ENCODE data around the gene SORCS2.

Gene SORCS2

DNA sequence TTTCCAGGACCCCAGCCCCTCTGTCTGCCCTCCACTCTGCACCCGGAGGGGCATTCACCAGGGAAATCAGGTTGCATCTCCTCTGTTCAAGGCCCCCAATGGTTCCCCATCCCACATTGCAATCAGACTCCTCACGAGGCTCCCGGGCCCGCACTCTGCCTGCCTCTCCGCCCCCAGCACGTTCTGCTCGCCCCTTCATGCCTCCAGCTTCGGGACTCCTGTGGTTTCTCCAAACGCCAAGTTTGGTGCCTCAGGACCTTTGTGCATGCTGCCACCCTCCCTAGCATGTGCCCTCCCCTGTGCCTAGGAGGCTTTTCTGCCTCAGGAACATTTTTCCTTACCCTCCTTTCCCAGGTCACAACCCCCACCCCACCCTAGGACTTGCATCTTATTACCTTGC is 426.0 kb downstream of the SORCS2 start:
- DNase-seq (ENCODE audit: low read depth): no peak

DNA sequence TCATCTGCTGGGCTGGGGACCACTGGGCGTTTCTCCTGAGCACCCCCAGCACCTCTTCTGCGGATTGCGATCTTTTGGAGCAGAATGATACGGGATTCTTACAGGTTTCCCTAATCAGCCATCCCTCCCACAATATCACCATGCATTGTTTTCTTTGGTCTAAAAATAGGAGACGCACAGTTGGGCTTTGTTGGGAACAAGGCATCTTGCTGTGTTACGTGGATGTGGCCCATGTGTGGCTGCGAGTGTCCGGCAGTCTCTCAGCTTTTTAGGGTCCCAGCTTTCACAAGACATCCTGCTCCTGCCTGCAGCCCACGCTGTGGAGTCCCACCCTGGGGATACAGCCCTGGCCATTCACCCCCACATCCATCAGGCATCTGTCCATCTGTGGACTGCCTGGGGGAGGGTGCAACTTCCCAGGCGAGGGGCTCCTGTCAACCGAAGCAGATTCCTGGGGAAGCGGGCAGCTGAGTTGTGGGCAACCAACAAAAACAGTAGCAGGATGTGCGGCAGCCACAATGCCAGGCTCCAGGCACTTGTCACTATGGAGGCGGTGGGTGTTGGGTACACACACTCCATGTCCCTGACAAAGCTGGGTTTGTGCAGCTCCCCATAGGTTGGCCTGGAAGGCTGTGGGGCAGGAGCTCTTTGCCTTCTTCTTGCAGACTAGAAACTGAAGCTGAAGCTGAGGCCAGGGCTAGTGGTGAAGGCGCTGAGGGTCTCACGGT is 427.9 kb downstream of the SORCS2 start:
- DNase-seq (ENCODE audit: low read depth): no peak

DNA sequence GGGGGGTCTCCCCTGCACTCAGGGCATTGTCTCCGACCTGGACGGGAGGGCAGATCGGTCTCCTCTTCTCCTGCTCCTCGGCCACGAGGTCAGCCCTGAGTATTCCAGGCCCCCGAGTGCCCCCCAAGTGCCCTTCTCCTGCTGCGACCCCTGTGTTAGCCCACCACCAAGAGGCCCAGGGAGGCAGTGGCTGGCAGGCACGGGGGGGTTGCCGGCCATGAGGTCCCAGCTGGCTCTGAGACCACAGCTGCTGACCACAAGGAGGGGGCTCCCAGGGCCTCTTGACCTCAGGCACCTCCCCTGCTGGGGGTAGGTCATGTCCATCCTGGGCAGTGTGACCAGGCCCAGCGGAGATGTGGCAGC is 428.5 kb downstream of the SORCS2 start:
- DNase-seq (ENCODE audit: low read depth): no peak

DNA sequence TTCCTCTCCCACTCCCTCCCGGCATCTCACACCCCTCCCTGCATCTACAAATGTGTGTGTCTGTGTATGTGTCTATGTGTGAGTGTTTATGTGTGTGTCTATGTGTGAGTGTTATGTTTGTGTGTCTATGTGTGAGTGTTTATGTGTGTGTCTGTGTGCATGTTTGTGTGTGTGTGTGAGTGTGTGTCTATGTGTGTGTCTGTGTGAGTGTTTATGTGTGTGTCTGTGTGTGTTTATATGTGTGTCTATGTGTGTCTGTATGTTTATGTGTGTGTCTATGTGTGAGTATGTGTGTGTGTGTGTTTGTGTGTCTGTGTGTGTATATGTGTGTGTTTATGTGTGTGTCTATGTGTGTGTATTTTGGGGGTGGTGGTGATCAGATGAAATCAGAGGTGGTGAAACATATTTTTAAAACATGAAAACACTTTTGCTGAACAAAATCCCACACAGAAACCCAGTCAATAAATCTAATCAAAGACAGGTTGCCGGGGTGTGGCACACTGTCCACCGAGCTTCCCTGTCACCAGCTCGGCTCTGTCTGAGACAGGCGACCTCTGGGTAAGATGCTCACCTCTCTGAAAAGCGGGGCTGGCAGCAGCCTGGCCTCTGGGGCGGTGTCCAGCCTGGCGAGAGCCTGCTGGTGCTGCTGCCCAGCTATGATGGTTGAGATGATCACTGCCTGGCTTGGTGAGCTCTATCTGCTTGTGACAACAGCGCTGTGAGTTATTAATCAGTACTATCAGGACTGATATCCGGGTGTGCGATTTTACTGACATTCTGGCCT is 429.1 kb downstream of the SORCS2 start:
- no peak for DNase-seq (ENCODE audit: low read depth)

DNA sequence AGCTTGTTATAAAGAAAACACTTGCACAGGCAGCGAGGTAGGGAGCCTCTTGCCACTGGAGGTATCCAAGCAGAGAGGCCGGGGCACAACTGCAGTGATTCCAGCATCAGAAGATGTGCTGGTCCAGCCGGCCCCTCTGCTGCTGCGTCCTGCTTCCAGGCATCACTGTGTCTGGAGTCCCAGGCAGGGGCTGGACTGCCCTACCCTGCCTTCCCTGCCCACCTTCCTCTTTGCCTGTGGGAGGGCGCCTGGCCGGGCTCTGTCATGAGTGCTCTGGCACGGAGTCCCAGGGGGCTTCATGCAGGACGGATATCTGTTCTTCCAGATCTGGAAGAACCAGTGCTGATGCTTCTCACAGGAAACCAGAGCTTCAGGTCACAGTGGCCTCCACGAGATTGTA is 430.0 kb downstream of the SORCS2 start:
- no peak for DNase-seq (ENCODE audit: low read depth)

DNA sequence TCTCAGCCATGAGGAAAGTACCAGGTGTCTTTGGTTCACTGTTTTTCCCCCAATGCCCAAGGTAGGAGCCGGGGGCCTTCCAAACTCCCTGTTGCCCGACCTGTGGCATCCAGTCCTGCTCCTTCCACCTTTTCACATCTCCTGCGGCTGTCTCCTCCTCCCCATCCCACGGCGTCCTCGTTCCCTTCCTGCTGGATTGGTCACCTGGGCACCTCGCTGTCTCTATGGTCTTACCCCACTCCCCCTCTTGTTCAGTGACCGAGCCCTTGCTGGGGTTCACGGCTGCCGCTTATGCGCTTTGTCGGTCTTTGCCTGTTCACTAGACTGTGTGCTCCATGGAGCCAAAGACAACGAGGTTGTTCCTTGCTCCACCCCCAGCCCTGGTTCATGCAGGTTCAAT is 431.1 kb downstream of the SORCS2 start:
- DNase-seq (ENCODE audit: low read depth): no peak

DNA sequence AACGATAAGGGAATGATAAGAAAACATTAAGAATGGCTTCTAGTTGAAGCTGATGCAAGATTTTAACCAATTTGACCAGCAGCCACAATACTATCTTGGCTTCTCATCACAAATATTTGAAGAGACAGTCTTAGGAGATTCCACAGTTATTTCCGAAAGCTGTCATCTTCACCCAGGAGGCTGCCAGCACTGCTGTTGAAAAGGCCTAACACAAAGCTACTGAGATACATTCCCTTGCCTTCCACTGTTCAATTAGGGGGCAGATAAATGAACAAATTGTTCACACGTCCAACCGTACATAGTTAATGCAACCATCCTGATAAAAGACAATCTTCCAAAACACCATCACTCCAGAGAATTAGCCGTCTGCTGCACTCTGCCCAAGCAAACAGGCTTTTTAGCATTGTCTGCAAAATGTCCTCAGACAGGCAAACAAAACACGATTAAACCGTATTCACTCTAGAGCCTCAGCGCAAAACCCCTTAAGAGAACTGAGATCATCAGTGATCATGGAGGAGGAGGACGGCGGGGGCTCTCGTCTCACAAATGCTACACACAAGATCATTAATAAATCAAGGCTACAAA is 432.1 kb downstream of the SORCS2 start:
- DNase-seq (ENCODE audit: low read depth): no peak

DNA sequence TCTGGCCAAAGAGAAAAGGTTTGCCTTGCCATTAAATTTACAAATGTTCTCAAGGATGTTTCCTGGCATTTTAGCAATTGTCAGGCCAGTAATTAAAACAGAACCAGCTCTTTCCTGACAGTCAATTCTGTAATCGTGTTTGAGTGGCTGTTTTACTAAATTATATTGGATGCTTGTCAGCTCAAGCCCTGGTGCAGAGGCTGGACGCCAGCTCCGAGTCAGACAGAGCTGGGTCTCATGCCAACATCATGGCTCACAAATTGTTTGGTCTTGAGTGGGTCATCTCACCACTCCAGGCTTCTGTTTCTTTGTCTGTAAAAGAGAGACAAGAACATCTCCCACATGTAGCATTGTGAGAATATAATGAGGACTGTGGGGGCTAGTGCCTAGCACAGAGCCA is 432.7 kb downstream of the SORCS2 start:
- no peak for DNase-seq (ENCODE audit: low read depth)

DNA sequence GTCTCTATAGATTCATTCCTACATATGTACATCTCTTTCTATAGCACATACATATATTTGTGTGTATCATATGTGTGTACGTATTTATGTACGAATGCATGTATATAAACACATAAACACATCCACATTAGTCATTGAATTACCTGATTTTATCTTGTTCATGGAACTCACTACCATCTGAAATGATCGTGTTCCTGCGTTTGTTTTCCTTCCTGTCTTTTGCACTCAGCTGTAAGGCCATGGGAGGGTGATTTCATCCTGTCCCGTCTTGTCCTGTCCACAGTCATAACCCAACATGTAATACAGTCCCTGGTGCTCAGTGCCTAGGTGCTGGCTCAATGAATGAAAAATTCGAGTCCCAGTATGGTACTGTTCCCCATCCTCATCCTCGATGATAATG is 434.2 kb downstream of the SORCS2 start:
- DNase-seq (ENCODE audit: low read depth): no peak

DNA sequence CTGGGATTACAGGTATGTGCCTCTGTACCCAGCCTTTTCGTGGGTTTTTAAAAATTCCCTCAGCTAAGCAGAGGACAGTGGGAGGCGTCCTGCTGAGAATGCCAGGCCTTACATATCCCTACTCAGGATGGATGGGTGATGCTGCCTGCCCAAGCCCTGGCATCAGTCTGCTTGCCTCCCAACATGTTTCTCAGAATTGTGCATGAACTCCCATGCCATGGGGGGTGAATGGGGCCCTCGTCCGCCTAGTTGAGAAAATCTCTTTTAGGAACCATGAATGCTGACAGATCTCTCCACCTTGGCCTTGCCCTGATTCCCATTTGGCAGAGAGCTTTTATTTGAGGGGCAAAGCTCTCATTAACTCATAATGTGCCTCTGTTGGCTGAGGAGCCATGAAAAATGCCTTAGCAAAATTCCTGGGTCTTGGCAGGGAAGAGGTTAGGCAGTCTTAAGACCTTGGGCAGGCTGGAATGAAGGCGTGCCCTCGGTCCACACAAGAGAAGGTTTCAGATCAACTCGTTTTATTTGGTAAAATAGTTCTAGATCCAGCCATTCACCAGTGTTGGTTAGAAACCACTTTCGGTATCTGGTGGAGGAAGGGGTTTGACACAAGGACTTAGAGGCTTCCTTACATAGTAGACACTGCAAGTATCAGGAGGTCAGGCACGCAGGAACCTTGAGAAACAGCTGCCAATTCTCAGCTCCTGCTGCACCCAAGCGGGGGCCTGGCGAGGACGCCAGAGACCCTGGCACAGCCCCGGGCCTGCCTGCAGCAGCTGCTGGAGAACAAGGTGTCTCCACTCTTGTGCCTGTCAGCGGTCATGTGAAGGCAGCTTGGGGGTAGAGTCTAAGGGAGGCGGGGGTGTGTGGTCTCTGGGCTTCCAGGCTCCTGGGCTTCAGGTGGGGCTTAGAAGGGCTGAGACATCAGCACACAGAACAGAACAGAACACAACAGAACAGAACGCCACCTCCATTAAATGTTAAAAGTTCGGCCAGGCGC is 435.2 kb downstream of the SORCS2 start:
- DNase-seq (ENCODE audit: low read depth): no peak

DNA sequence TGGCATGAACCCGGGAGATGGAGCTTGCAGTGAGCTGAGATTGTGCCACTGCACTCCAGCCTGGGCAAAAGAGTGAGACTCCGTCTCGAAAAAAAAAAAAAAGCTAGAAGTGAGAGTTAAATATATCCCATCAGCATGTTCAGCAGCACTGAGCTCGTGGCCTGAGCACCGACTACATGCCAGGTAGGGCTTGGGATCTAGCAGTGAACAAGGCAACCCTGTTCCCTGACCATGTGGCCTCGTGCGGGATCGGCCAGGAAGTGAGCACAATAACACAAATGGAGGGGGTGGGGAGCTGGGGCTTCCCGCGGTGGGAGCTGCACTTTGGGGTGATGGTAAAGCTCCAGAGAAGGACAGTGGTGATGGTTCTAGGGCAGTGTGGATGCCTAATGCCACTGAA is 436.1 kb downstream of the SORCS2 start:
- no peak for DNase-seq (ENCODE audit: low read depth)

DNA sequence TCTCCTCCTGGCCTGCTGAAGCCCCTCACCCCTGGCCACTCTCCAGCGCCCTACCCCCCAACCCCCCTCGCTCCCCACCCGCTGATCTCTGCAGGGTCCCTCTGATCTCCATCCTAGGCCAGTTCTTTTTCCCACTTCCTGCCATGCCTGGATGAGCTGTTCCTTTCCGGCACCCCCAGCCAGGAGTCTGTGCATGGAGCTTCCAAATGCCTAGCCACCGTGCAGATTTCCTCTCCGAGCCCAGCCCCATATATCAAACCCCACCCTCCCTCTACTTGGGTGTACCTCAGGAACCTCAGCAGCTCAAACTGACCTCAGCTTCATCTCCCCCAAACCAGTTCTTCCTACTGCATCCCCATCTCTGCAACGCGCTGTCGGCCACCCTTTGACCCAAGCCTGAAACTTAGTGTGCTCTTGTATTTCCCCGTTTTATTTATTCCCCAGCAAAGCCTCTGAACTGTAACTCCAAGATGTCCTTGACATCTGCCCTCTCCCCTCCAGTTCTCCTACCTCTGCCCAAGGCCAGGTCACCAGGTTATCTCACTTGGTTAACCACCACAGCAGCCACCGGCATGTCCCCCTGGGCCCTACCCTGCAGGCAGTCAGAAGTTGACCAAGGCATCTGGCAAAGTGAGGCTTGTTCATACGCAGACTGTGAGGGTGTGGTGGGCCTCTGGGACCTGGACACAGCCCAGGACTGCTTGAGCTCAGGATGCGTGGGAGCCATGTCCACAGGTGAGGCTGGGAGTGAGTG is 437.3 kb downstream of the SORCS2 start:
- no peak for DNase-seq (ENCODE audit: low read depth)

DNA sequence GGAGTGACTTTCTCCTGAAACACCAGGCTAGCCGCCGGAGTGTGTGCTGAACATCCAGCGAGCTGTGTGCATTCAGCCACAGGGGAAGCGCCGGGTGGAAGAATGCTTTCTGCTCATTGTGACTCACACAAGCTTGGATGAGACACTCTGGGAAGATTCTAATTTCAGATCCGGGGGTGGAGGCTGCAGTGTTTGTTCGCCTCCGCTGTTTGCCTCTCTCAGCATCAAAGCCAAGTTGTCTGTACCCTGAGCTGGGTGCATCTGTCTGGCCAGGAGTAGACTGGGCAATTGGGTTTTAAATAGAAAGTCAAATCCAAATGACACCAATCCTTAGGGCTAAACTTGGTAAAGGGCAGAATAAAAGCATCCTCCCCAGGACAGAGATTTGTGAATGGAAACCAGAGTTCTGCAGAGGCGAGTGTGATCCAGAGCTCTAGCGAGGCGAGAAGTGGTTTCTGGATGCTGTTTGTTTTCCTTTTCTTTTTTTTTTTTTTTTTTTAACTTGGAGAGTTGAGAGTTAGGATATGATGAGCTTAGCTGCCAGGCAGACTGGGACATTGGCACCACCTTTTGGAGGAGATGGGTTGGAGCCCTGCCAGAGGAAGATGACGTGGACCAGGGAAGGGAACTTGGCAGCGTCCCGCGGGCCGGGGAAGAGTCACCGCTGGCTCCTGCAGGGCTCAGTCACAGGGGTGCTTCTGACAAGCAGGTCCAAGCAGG is 438.4 kb downstream of the SORCS2 start:
- DNase-seq (ENCODE audit: low read depth): no peak

DNA sequence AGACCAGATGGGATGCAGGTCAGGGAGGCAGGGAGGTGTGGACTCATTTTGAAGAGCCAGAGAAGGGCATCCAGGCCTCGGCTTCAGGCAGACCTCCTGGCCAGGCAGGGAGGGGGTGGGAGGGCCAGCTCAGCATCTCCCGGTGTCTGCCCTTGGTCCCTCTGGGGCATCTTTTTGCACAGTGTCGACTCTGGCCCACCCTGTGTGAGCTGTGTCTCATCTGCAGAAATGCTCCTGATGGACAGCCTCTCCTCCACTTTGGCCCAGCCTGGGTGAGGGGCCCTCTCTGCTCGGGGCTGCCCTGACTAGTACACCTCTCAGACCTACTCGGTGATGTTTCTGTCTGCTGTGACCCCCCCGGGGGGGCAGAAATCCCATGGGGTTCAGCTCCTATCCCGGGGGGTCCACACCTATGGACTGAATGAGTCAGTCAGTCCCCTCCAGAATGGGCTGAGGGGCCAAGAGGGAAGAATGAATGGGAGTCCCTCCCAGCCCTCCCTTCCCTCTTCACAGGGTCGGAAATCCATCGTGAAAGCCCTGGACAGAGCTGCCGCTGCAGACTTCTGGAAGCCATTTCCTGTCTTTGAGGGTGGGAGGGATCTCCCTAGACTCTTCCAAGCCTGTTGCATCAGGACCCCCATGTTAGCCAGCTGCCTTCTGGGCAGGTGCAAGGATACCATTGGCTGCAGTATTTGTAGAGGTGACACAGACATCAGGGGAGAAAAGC is 439.1 kb downstream of the SORCS2 start:
- DNase-seq (ENCODE audit: low read depth): no peak

DNA sequence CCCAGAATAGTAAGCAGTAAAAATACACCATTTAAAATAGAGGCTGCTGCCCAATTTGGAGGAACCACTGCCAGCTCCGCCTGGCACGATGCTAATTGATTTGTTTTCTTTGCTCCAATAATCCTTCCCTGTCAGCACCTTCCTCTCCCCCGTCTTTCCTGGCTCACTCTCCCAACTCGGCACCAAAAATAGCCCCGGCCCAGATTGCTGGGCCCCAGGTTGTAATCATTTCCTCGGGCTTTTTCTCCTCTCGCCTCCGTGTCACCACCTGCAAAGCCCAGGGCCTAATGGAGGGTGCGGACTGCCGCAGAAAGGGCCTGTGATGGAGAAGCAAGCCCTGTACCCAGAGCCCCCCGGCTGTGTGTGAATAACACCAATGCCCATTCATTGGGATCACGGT is 440.0 kb downstream of the SORCS2 start:
- no peak for DNase-seq (ENCODE audit: low read depth)

DNA sequence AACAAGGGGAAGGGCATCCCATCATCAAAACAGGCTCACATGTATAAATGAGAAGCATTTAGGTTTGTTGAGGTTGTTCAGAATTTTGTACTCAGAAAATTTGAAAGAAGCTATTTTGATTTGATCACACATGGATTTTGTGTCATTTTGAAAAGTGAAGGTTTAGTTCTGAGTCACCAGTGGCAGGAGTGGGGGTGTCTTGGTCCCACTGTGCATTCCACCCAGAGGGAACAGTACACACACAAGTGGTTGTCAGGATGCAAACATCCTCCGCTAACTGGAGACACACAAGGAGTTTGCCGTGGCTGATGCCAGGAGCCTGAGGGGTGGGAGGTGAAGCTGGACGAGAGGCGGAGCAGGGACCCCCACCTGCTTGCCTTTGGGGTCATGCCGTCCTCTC is 440.6 kb downstream of the SORCS2 start:
- no peak for DNase-seq (ENCODE audit: low read depth)

DNA sequence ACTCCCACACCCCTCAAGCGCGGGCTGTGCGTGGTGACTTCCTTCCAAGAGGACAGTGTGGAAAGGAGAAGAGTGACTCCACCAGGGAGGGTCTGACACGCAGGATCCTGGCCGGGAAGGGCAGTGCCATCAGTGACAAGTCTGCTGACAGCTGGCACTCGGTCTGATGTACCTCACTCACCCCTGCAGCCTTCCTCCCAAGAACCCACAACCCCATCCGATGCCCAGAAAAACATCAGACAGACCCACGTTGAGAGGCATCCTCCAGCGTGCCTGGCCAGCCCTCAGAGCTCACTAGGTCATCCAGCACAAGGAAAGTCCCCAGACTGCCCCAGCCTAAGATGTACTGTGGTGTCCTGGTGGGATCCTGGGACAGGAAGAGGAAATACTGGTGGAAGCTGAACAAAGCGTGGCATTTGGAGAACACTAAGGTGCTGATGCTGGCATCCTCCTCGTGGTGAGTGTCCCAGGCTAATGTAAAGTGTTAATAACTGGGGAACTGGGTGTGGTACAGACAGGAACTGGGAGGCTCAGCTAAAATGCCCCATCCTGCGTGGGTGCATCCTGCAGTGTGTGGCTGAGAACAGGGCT is 442.4 kb downstream of the SORCS2 start:
- DNase-seq (ENCODE audit: low read depth): no peak

DNA sequence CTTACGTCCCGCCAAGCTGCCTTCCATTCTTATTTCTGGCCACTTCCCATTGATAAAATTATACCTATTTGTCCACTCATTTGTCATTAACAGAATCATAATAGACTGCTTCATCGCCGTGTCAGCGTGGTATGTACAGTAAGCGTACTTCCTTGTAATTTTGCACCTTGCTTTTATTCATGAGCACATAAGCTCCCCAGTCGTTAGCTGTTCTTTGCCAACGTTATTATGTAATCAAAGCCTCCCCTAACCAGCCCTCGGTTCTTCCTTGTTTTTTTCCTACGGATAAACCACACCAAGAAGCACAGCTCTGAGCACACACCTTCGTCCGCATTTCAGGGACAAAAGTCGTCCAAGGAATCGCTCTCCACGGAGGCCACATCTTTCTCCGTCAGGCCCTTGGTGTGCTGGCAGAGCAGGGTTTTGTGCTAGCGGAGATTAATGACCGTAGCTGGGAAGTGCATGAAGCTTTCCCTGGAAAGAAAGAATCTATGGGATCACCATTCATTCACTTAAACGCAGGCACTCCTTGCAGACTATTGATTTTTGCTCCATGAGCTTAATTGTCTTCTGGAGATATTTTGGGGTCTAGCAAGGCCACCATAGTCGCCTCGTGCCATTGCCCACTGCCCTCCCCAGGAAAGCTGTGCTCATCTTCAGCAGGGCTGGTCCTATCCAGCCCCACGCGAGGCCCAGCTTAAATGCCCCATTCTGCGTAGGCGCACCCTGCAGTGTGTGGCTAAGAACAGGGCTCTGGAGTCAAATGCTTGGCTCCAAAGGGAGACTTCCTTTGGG is 443.3 kb downstream of the SORCS2 start:
- no peak for DNase-seq (ENCODE audit: low read depth)

DNA sequence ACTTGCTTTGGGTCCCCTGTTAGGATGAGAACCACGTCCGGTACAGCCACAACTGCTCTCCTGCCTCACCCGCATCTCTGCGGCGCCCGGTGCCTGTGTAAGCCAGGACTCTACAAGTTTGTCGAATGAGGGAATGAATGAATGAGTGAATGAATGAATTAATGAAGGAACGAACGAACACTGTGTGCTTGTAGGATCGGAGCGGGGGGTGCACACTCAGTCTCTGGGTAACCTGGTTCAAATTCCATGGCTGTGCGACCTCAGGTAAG is 443.8 kb downstream of the SORCS2 start:
- DNase-seq (ENCODE audit: low read depth): no peak
